WERI-Rb-1 (cell line): Measurements from ENCODE around the gene RTL10.
"Not testable (repeated sequence)": the region's sequence is repeated elsewhere in the genome, so short reads cannot be mapped to it uniquely, and the experiment has no call there.

Source experiments
- DNase-seq: peaks from one replicate; pipeline ENCODE4 v3.0.0-alpha.2; 2020
- H3K27ac ChIP-seq: fragments of 250-450 bp; sonication (Bioruptor Pico); 2 replicates; pipeline ENCODE4 v1.5.1; 2020; ENCODE audit warnings: mild to moderate bottlenecking, moderate library complexity
- H3K27me3 ChIP-seq: fragments of 250-450 bp; sonication (Bioruptor Pico); 2 replicates; pipeline ENCODE4 v1.5.1; 2021; ENCODE audit warnings: mild to moderate bottlenecking, low read depth, moderate library complexity; ENCODE audit not compliant: insufficient read depth, severe bottlenecking
- H3K36me3 ChIP-seq: fragments of 250-450 bp; sonication (Bioruptor Pico); 2 replicates; pipeline ENCODE4 v1.5.1; 2020; ENCODE audit warnings: mild to moderate bottlenecking, moderate library complexity
- H3K4me3 ChIP-seq: 2 replicates; pipeline ENCODE4 v1.5.1; 2011; ENCODE audit warnings: low read depth, mild to moderate bottlenecking, control low read depth, low read length
- H3K9me3 ChIP-seq: fragments of 250-450 bp; sonication (Bioruptor Pico); 2 replicates; pipeline ENCODE4 v1.5.1; 2021; ENCODE audit warnings: mild to moderate bottlenecking, moderate library complexity; ENCODE audit not compliant: severe bottlenecking
- CTCF ChIP-seq: IDR thresholded peaks from 2 replicates; pipeline ENCODE4 v1.5.1; 2011; ENCODE audit warnings: low read depth, mild to moderate bottlenecking, control low read depth, inconsistent platforms, low read length

RTL10 gene

GRCh38 chr22:19886605-19887255 lies 32.1 kb upstream of the RTL10 start:
- DNase-seq: no peak
- H3K4me3 ChIP-seq: no peak overlapping the region
- H3K9me3 ChIP-seq: no peaks in the 10 kb centered on the region
- H3K27me3 ChIP-seq: no peaks in the 10 kb centered on the region
- H3K36me3 ChIP-seq: no peaks in the 10 kb centered on the region
- TF ChIP-seq CTCF: no peak
- H3K27ac ChIP-seq: no peak overlapping the region

GRCh38 chr22:19885841-19886592 lies 31.3 kb upstream of the RTL10 start:
- Histone ChIP-seq H3K9me3 (no peaks in the 10 kb centered on the region), H3K27ac (no peak overlapping the region), H3K4me3 (no peak overlapping the region), H3K27me3 (no peaks in the 10 kb centered on the region), H3K36me3 (no peaks in the 10 kb centered on the region)
- no peak for TF ChIP-seq CTCF
- DNase-seq: no peak

- no peaks in the 10 kb centered on the region for H3K36me3 ChIP-seq
- no peak for TF ChIP-seq CTCF
- DNase-seq: no peak
- no peaks in the 10 kb centered on the region for H3K27me3 ChIP-seq
- no peak overlapping the region for H3K4me3 ChIP-seq
- H3K9me3 ChIP-seq: no peaks in the 10 kb centered on the region
- no peak overlapping the region for H3K27ac ChIP-seq
Observed at GRCh38 chr22:19884954-19885751, 30.5 kb upstream of the RTL10 start.

GRCh38 chr22:19884161-19884953 lies 29.7 kb upstream of the RTL10 start:
- Histone ChIP-seq H3K27me3 (no peaks in the 10 kb centered on the region), H3K27ac (no peak overlapping the region), H3K4me3 (no peak overlapping the region), H3K9me3 (no peaks in the 10 kb centered on the region), H3K36me3 (no peaks in the 10 kb centered on the region)
- DNase-seq: no peak
- no peak for TF ChIP-seq CTCF

GRCh38 chr22:19883446-19883845 lies 28.8 kb upstream of the RTL10 start:
- DNase-seq, H3K9me3 ChIP-seq, H3K27me3 ChIP-seq, H3K4me3 ChIP-seq, H3K36me3 ChIP-seq, H3K27ac ChIP-seq: not testable (repeated sequence)
